ENCODE data around the gene BRIX1.

DNA sequence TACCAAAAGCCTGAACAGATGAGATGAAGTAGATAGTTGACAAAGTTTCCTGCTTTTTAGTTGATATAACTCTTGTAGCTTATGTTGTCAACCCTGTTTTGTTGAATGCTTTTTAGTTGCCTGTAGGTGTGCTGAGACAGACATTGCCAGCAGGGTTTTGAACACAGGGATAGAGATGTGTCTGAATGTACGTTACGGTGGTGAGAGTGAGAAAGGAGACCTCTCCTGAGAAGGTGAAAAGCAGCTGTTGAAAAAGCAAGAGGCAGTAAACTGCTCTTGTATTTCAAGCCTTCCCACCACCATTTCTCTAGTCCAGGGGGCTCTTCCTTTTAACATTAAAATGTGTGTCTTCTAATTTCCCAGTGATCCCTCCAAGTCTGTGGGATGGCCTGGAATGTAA, 28.5 kb downstream of the BRIX1 start:
- TF ChIP-seq HDGF (IDR thresholded peaks at IDR 0.05; ENCODE audit: borderline replicate concordance): no peak
- TF ChIP-seq CTBP1 (IDR thresholded peaks at IDR 0.05; ENCODE audit: borderline replicate concordance): no peak
- no peak for TF ChIP-seq FOXK2 (IDR thresholded peaks at IDR 0.05)
- no peak for TF ChIP-seq FOXM1 (IDR thresholded peaks at IDR 0.05; ENCODE audit: borderline replicate concordance)
- TF ChIP-seq SP1 (IDR thresholded peaks at IDR 0.05): no peak

All from HEK293T (cell line).